ENCODE data around the gene MLPH.

Gene MLPH

DNA sequence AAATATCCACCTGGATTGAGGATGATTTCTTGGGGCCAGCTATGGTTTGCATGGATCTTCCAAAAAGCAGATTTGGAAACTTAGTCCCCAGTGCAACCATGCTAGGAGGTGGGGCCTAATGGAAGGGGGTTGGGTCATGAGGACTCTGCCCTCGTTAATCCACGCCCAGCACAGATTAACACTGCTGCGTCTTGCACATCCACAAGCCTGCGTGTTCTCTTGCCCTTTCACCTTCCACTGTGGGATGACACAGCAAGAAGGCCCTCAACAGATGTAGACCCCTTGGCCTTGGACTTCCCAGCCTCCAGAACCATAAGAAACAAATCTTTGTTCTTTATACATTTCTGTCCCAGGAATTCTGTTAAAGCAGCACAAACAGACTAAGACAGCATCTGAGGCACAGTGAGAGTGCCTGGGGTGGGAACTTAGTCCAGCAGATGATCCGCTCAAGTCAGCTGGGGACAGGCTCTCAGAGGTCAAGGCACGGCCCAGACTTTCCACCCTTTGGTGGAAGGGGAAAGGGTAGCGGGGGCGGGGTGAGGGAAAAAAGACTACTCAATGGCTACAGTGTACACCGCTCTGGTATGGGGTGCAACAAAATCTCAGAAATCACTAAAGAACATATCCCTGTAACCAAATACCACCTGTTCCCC lies 101.1 kb downstream of the MLPH start:
- Histone ChIP-seq H3K36me3 (ENCODE audit: low read length) (no peaks in the 10 kb centered on the region), H3K9me2 (replicated peaks; ENCODE audit: insufficient read depth, low read length) (no peaks in the 10 kb centered on the region), H3K9me3 (ENCODE audit: insufficient read depth, low read length) (no peaks in the 10 kb centered on the region), H2AFZ (ENCODE audit: low read depth, low read length, severe bottlenecking) (no peak overlapping the region), H3K79me2 (ENCODE audit: insufficient read depth, low read length) (no peaks in the 10 kb centered on the region), H3F3A (ENCODE audit: insufficient read depth) (no peaks in the 10 kb centered on the region), H3K9ac (ENCODE audit: low read length) (no peak overlapping the region), H3K27ac (ENCODE audit: low read depth, low read length) (no peak overlapping the region), H3K4me2 (ENCODE audit: low read depth, low read length, poor library complexity, severe bottlenecking) (no peak overlapping the region), H3K4me3 (ENCODE audit: insufficient read depth, low read length, poor library complexity, severe bottlenecking) (no peak overlapping the region), H3K27me3 (ENCODE audit: low read length) (no peaks in the 10 kb centered on the region), H4K20me1 (ENCODE audit: low read depth, low read length) (no peaks in the 10 kb centered on the region)
- TF ChIP-seq EZH2phosphoT487 (conservative IDR thresholded peaks at IDR 0.05; ENCODE audit: low read length) (no peak), CTCF (IDR thresholded peaks at IDR 0.05; ENCODE audit: insufficient read depth, low read length, poor library complexity, severe bottlenecking) (no peak)

- no peak within 1 kb of the TSS for H3K4me3 ChIP-seq (ENCODE audit: insufficient read depth, low read length, poor library complexity, severe bottlenecking)
- no peak within 1 kb of the TSS for H3K9ac ChIP-seq (ENCODE audit: low read length)
- H2AFZ ChIP-seq (ENCODE audit: low read depth, low read length, severe bottlenecking): no peak within 1 kb of the TSS
- no peaks in the 10 kb centered on the region for H3K9me2 ChIP-seq (replicated peaks; ENCODE audit: insufficient read depth, low read length)
- no peaks in the 10 kb centered on the region for H3K27me3 ChIP-seq (ENCODE audit: low read length)
- no peak within 1 kb of the TSS for H3K4me2 ChIP-seq (ENCODE audit: low read depth, low read length, poor library complexity, severe bottlenecking)
- no peak for TF ChIP-seq EZH2phosphoT487 (conservative IDR thresholded peaks at IDR 0.05; ENCODE audit: low read length)
- H4K20me1 ChIP-seq (ENCODE audit: low read depth, low read length): no peaks in the 10 kb centered on the region
- no peaks in the 10 kb centered on the region for H3K9me3 ChIP-seq (ENCODE audit: insufficient read depth, low read length)
- H3K27ac ChIP-seq (ENCODE audit: low read depth, low read length): no peak within 1 kb of the TSS
- H3K79me2 ChIP-seq (ENCODE audit: insufficient read depth, low read length): no peaks in the 10 kb centered on the region
- H3K36me3 ChIP-seq (ENCODE audit: low read length): no peaks in the 10 kb centered on the region
- no peaks in the 10 kb centered on the region for H3F3A ChIP-seq (ENCODE audit: insufficient read depth)
Measured at GRCh38 chr2:237590272-237591140, 103.5 kb downstream of the MLPH start, which contains the start of gene RAB17. TSS of gene RAB17 (minus strand) at chr2:237590734. CDS start at chr2:237586154, 4,580 bp downstream.

DNA sequence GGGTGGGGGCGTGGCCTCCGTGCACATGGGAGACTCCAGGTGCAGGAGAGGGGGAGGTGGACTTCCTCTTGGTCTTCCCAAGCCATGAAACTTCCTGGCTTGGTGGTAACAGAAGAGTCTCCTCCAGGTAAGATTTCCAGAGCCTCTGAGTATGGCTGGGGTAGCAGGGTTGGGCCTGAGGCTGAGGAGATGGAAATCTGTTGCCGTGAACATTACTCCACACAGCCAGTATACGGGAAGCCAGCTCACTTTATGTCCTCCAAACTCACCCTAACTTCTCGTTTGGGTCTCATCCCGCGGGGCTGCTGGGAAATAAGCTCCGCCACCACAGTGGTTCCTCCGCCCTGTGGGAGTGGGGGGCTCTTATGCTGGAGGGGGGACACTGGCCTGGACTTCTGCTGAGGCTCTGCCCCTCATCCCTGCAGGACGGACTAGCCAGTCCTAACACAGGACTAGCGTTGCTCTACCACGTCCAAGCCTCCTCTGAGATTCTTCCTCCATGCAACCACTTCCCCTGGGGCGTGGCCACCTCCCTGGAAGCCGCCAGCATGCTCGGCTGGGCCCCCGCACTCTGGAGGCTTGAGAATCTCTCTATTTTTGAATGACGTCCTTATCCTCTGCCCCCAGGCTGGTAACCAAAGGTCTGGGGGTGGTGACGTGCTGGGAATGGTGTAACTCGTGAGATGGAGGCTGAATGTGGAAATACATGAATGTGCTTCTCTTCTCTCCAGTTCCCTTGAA lies 104.3 kb downstream of the MLPH start:
- H3K27me3 ChIP-seq (ENCODE audit: low read length): no peaks in the 10 kb centered on the region
- H3K79me2 ChIP-seq (ENCODE audit: insufficient read depth, low read length): no peaks in the 10 kb centered on the region
- H4K20me1 ChIP-seq (ENCODE audit: low read depth, low read length): no peaks in the 10 kb centered on the region
- no peak overlapping the region for H3K27ac ChIP-seq (ENCODE audit: low read depth, low read length)
- H3K9ac ChIP-seq (ENCODE audit: low read length): no peak overlapping the region
- H3F3A ChIP-seq (ENCODE audit: insufficient read depth): no peaks in the 10 kb centered on the region
- no peak overlapping the region for H3K4me2 ChIP-seq (ENCODE audit: low read depth, low read length, poor library complexity, severe bottlenecking)
- H2AFZ ChIP-seq (ENCODE audit: low read depth, low read length, severe bottlenecking): no peak overlapping the region
- no peak for TF ChIP-seq CTCF (IDR thresholded peaks at IDR 0.05; ENCODE audit: insufficient read depth, low read length, poor library complexity, severe bottlenecking)
- TF ChIP-seq EZH2phosphoT487 (conservative IDR thresholded peaks at IDR 0.05; ENCODE audit: low read length): no peak
- no peak overlapping the region for H3K4me3 ChIP-seq (ENCODE audit: insufficient read depth, low read length, poor library complexity, severe bottlenecking)
- no peaks in the 10 kb centered on the region for H3K9me2 ChIP-seq (replicated peaks; ENCODE audit: insufficient read depth, low read length)
- H3K36me3 ChIP-seq (ENCODE audit: low read length): no peaks in the 10 kb centered on the region
- H3K9me3 ChIP-seq (ENCODE audit: insufficient read depth, low read length): no peaks in the 10 kb centered on the region
